IMR-90 (cell line): Measurements from ENCODE around the gene PBX4. TPM values are rescaled to one million over a fixed set of nuclear protein-coding genes. Genes with fewer than 3 reads are reported as not detected.

Source experiments
- ATAC-seq: fragments of 200-7000 bp; cut with Tn5 transposase; 2 replicates; pipeline ENCODE4 v1.9.1; 2020; ENCODE audit warnings: low read depth, mild to moderate bottlenecking, moderate library complexity
- BruUV-seq: library from RNA; stranded (reverse); fragments of 400-500 nt; replicated peaks from 2 replicates; lab custom pipeline; 2021; lab: Mats Ljungman, UMichigan
- CTCF ChIA-PET: fragments of 300-600 bp; formaldehyde crosslinking; extraction: SDS; loops from one replicate; lab custom pipeline; 2021; ENCODE audit warnings: antibody characterized with exemption; lab: Yijun Ruan, JAX
- POLR2A ChIA-PET: fragments of 300-600 bp; sonication (Branson Sonifier 250); formaldehyde crosslinking; loops from one replicate; lab custom pipeline; 2022; ENCODE audit warnings: antibody characterized with exemption; ENCODE audit not compliant: unreplicated experiment; lab: Charles Lee
- DNase-seq: peaks from one replicate; pipeline ENCODE4 v3.0.0; 2013
- H2AFZ ChIP-seq: replicated peaks from 2 replicates; pipeline ENCODE3; 2013; ENCODE audit warnings: low read length, mild to moderate bottlenecking; ENCODE audit not compliant: poor library complexity
- H2AK5ac ChIP-seq: 2 replicates; pipeline ENCODE4 v1.6.1; 2013; ENCODE audit warnings: low read depth, low read length, inconsistent platforms
- H2AK9ac ChIP-seq: replicated peaks from 2 replicates; pipeline ENCODE3; 2013; ENCODE audit warnings: mild to moderate bottlenecking, low read depth, low read length, moderate library complexity; ENCODE audit not compliant: poor library complexity
- H2BK120ac ChIP-seq: 2 replicates; pipeline ENCODE4 v1.6.1; 2013; ENCODE audit warnings: low read depth, low read length, inconsistent platforms
- H2BK15ac ChIP-seq: 3 replicates; pipeline ENCODE4 v1.6.1; 2013; ENCODE audit warnings: low read depth, low read length, inconsistent platforms
- H2BK20ac ChIP-seq: 2 replicates; pipeline ENCODE4 v1.6.1; 2013; ENCODE audit warnings: low read depth, mild to moderate bottlenecking, inconsistent platforms, low read length, moderate library complexity
- H2BK5ac ChIP-seq: 2 replicates; pipeline ENCODE4 v1.6.1; 2013; ENCODE audit warnings: mild to moderate bottlenecking, low read depth, low read length, inconsistent platforms; ENCODE audit not compliant: poor library complexity, severe bottlenecking
- H3K14ac ChIP-seq: replicated peaks from 2 replicates; pipeline ENCODE4 v1.6.1; 2013; ENCODE audit warnings: low read depth, low read length, inconsistent platforms
- H3K18ac ChIP-seq: 2 replicates; pipeline ENCODE4 v1.6.1; 2013; ENCODE audit warnings: low read depth, low read length, control low read depth
- H3K23ac ChIP-seq: 2 replicates; pipeline ENCODE4 v1.6.1; 2013; ENCODE audit warnings: low read depth, low read length, inconsistent platforms
- H3K27ac ChIP-seq: 2 replicates; pipeline ENCODE4 v1.5.1; 2013; ENCODE audit warnings: mild to moderate bottlenecking, control low read depth, low read length; ENCODE audit not compliant: insufficient read depth
- H3K27me3 ChIP-seq: 2 replicates; pipeline ENCODE4 v1.6.1; 2013; ENCODE audit warnings: low read length; ENCODE audit not compliant: control insufficient read depth, insufficient read depth
- H3K36me3 ChIP-seq: 2 replicates; pipeline ENCODE4 v1.6.1; 2013; ENCODE audit warnings: low read length, mixed read lengths; ENCODE audit not compliant: control insufficient read depth, insufficient read depth
- H3K4ac ChIP-seq: 2 replicates; pipeline ENCODE4 v1.6.1; 2013; ENCODE audit warnings: low read depth, low read length, inconsistent platforms
- H3K4me1 ChIP-seq: 2 replicates; pipeline ENCODE4 v1.6.1; 2013; ENCODE audit warnings: low read length, mixed read lengths; ENCODE audit not compliant: control insufficient read depth, insufficient read depth
- H3K4me2 ChIP-seq: 2 replicates; pipeline ENCODE4 v1.6.1; 2013; ENCODE audit warnings: low read depth, mild to moderate bottlenecking, control low read depth, low read length, moderate library complexity
- H3K4me3 ChIP-seq: 2 replicates; pipeline ENCODE4 v1.5.1; 2013; ENCODE audit warnings: low read depth, mild to moderate bottlenecking, control low read depth, low read length, moderate library complexity; ENCODE audit not compliant: insufficient read depth
- H3K56ac ChIP-seq: 2 replicates; pipeline ENCODE4 v1.6.1; 2013; ENCODE audit warnings: low read length, inconsistent platforms; ENCODE audit not compliant: insufficient read depth; ENCODE audit errors: extremely low read depth
- H3K79me1 ChIP-seq, 2 experiments: 2 replicates each; pipeline ENCODE4 v1.6.1; 2013; ENCODE audit warnings: low read length in 2 of 2, inconsistent platforms in 1 of 2, low read depth in 1 of 2
- H3K9ac ChIP-seq: 2 replicates; pipeline ENCODE4 v1.6.1; 2013; ENCODE audit warnings: low read depth, low read length, control low read depth
- H3K9me1 ChIP-seq: 2 replicates; pipeline ENCODE4 v1.6.1; 2013; ENCODE audit warnings: low read length, inconsistent platforms; ENCODE audit not compliant: insufficient read depth
- H3K9me3 ChIP-seq: 2 replicates; pipeline ENCODE4 v1.6.1; 2013; ENCODE audit warnings: low read length; ENCODE audit not compliant: control insufficient read depth, insufficient read depth
- H4K20me1 ChIP-seq: 2 replicates; pipeline ENCODE4 v1.6.1; 2013; ENCODE audit warnings: low read length, inconsistent platforms; ENCODE audit not compliant: insufficient read depth
- H4K5ac ChIP-seq: 2 replicates; pipeline ENCODE4 v1.6.1; 2013; ENCODE audit warnings: mild to moderate bottlenecking, low read depth, low read length, control low read depth
- H4K8ac ChIP-seq, 2 experiments: 2 replicates each; pipeline ENCODE4 v1.6.1; 2013; ENCODE audit warnings: low read depth in 2 of 2, low read length in 2 of 2, control low read depth in 1 of 2, inconsistent platforms in 1 of 2
- H4K91ac ChIP-seq: 2 replicates; pipeline ENCODE4 v1.6.1; 2013; ENCODE audit warnings: low read depth, low read length, inconsistent platforms; ENCODE audit not compliant: insufficient read depth
- SMC3 ChIP-seq: fragments of 150-350 bp; IDR thresholded peaks from 2 replicates; pipeline ENCODE4 v1.6.1; 2016; ENCODE audit warnings: low read depth, mild to moderate bottlenecking, antibody characterized with exemption, low read length, moderate library complexity
- WGBS, 2 experiments: methylation state at CpG; one replicate each; pipeline versions ENCODE4 v1.1.5 to v1.1.7; 2013; ENCODE audit warnings: missing lambda C conversion rate in 2 of 2; ENCODE audit not compliant: insufficient read length in 1 of 2; ENCODE audit errors: extremely low coverage in 2 of 2; 5-methylcytosine and 5-hydroxymethylcytosine counted together
- dilution Hi-C: fragments of 300-500 bp; cut with HindIII; formaldehyde crosslinking; loops from one replicate; pipeline ENCODE4 v1.14.3; 2018; ENCODE audit warnings: low sequenced_read_pairs; ENCODE audit not compliant: unreplicated experiment
- in situ Hi-C: fragments of 300-500 bp; cut with MboI; formaldehyde crosslinking; loops from 3 replicates; pipeline ENCODE4 v1.14.3; 2019; ENCODE audit warnings: low sequenced_read_pairs, inconsistent platforms, mixed read lengths
- intact Hi-C: fragments of 100-400 bp; cut with micrococcal nuclease; formaldehyde crosslinking; loops from 2 replicates; pipeline ENCODE4 v1.10.0; 2022
- polyA plus RNA-seq, 3 experiments: library from polyadenylated mRNA; depleted of rRNA; stranded (reverse); fragments of >200 nt; gene quantifications; 2 replicates each; pipeline ENCODE4 v1.2.3, GENCODE V29; 2012; ENCODE audit warnings: low replicate concordance in 1 of 3
- total RNA-seq: library from RNA; depleted of rRNA; stranded (reverse); fragments of >200 nt; gene quantifications from 2 replicates; pipeline ENCODE4 v1.2.3, GENCODE V29; 2012

The PBX4 gene
- total and polyA plus RNA-seq, 2 of the 4 experiments (the other 2 are of a cell fraction) = 0.90 to 2.9 TPM

- H3K4ac ChIP-seq = no peak overlapping the region
- no peaks in the 10 kb centered on the region for H3K9me3 ChIP-seq
- H3K18ac ChIP-seq = no peak overlapping the region
- no peak overlapping the region for H2AFZ ChIP-seq
- ChIA-PET CTCF (no interaction called here), POLR2A (no interaction called here)
- H2BK15ac ChIP-seq = no peak overlapping the region
- H3K56ac ChIP-seq = no peak overlapping the region
- no peaks in the 10 kb centered on the region for H3K9me1 ChIP-seq
- H3K4me1 ChIP-seq = no peaks in the 10 kb centered on the region
- H4K8ac ChIP-seq = no peak overlapping the region
- no peak overlapping the region for H3K9ac ChIP-seq
- in situ Hi-C loops = no loop called here
- no peak overlapping the region for H3K4me3 ChIP-seq
- H4K91ac ChIP-seq = no peak overlapping the region
- no peak overlapping the region for H3K27ac ChIP-seq
- DNase-seq = no peak
- H2BK120ac ChIP-seq = no peak overlapping the region
- H2AK9ac ChIP-seq = no peak overlapping the region
- H3K79me1 ChIP-seq = no peaks in the 10 kb centered on the region
- dilution Hi-C loops = no loop called here
- H3K4me2 ChIP-seq = no peak overlapping the region
- WGBS, 2 experiments = no CpG with 5 or more reads among the region's 4 CpGs
- H2AK5ac ChIP-seq = no peak overlapping the region
- H2BK5ac ChIP-seq = no peak overlapping the region
- H3K27me3 ChIP-seq = no peaks in the 10 kb centered on the region
- intact Hi-C loops = no loop called here
- no TSS peak for BruUV-seq
- H3K14ac ChIP-seq = no peak overlapping the region
- H4K5ac ChIP-seq = no peak overlapping the region
- no peak for TF ChIP-seq SMC3
- no peak for ATAC-seq
- H3K23ac ChIP-seq = no peak overlapping the region
- H2BK20ac ChIP-seq = no peak overlapping the region
- no peaks in the 10 kb centered on the region for H3K36me3 ChIP-seq
- H4K20me1 ChIP-seq = no peaks in the 10 kb centered on the region
These were observed 38.1 kb downstream of the PBX4 start for GRCh38 chr19:19580418-19580817.
